T-helper 17 cell (primary cell): ENCODE measurements around the gene RPS14. TPM values are rescaled to one million over a fixed set of nuclear protein-coding genes. Genes with fewer than 3 reads are reported as not detected.
A peak's percentile ranks its signal among the peaks of the same experiment; 100 is the strongest.

ENCODE experiments used
- ATAC-seq: fragments of 150-1000 bp; cut with Tn5 transposase; 2 replicates; pipeline ENCODE4 v1.10.0; 2021; ENCODE audit warnings: mild to moderate bottlenecking, moderate library complexity
- DNase-seq, 3 donors: peaks; one replicate each; pipeline versions ENCODE4 v3.0.0 to v3.0.0-alpha.2; 2020 to 2021
- H3K9me3 ChIP-seq: one replicate; pipeline ENCODE4 v1.7.0; 2013; ENCODE audit warnings: low read length, mild to moderate bottlenecking; ENCODE audit not compliant: control insufficient read depth, poor library complexity, severe bottlenecking
- H3K27ac Mint-ChIP-seq: one replicate; pipeline ENCODE4 v1.8.0; 2022; ENCODE audit warnings: mild to moderate bottlenecking, moderate library complexity, mixed read lengths
- H3K27me3 Mint-ChIP-seq: one replicate; pipeline ENCODE4 v1.8.0; 2022; ENCODE audit warnings: mixed read lengths
- H3K36me3 Mint-ChIP-seq: one replicate; pipeline ENCODE4 v1.8.0; 2022; ENCODE audit warnings: low read depth, mixed read lengths
- H3K4me1 Mint-ChIP-seq: one replicate; pipeline ENCODE4 v1.8.0; 2022; ENCODE audit warnings: mild to moderate bottlenecking, mixed read lengths
- H3K4me3 Mint-ChIP-seq: one replicate; pipeline ENCODE4 v1.8.0; 2022; ENCODE audit warnings: mild to moderate bottlenecking, moderate library complexity, mixed read lengths
- total RNA-seq, 4 donors: library from RNA in 2 of 4; stranded (reverse) in 2 of 4; gene quantifications; one replicate each; pipeline ENCODE4 v1.2.3 and lab custom pipeline; 2022 to 2026

The RPS14 gene
- total RNA-seq, 2 donors from 2014 or later = 3,455 to 4,953 TPM

- Mint-ChIP-seq H3K36me3 (peaks cover 12% of the 10 kb centered on the region), H3K27ac (peak overlapping the region; percentile 98), H3K4me1 (peaks cover 19% of the 10 kb centered on the region), H3K4me3 (peak overlapping the region; percentile 97), H3K27me3 (no peaks in the 10 kb centered on the region)
- no peaks in the 10 kb centered on the region for H3K9me3 ChIP-seq
- no peak for DNase-seq
- ATAC-seq = no peak
Observed at GRCh38 chr5:150448334-150448733, 1.2 kb downstream of the RPS14 start.

GRCh38 chr5:150447188-150447587, 2.4 kb downstream of the RPS14 start:
- DNase-seq (no peak), ATAC-seq (no peak)
- Mint-ChIP-seq H3K27me3 (no peaks in the 10 kb centered on the region), H3K27ac (peak overlapping the region; percentile 98), H3K36me3 (peaks cover 14% of the 10 kb centered on the region), H3K4me1 (peaks cover 19% of the 10 kb centered on the region), H3K4me3 (peak overlapping the region; percentile 97)
- H3K9me3 ChIP-seq = no peaks in the 10 kb centered on the region

GRCh38 chr5:150446583-150446982, 3.0 kb downstream of the RPS14 start:
- no peak for ATAC-seq
- Mint-ChIP-seq H3K4me1 (peaks cover 19% of the 10 kb centered on the region), H3K36me3 (peaks cover 14% of the 10 kb centered on the region), H3K27me3 (no peaks in the 10 kb centered on the region), H3K27ac (peak overlapping the region; percentile 98), H3K4me3 (peak overlapping the region; percentile 58)
- H3K9me3 ChIP-seq = no peaks in the 10 kb centered on the region
- DNase-seq = no peak

DNA sequence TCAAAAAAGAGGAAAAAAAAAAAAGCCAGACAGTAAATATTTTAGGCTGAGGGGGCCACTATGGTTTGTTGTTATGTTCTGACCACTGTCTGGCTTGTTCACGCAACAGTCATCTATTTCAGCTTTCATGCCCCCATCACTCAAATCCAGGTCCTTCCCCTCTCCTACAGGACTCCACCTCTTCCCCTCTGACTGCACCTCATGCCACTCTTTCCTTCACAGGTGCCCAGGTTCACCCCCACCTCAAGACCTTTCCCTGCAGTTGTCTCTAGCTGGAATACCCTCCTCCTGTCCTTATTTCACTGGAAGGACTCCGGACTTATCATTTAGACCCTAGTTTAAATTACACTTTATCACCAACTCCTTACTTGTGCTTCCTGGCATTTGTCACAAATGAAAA, 3.5 kb downstream of the RPS14 start:
- Mint-ChIP-seq H3K27me3 (no peaks in the 10 kb centered on the region), H3K36me3 (peaks cover 14% of the 10 kb centered on the region), H3K27ac (peak overlapping the region; percentile 98), H3K4me3 (peak overlapping the region; percentile 58), H3K4me1 (peaks cover 21% of the 10 kb centered on the region)
- H3K9me3 ChIP-seq = no peaks in the 10 kb centered on the region
- ATAC-seq = no peak
- DNase-seq = no peak

DNA sequence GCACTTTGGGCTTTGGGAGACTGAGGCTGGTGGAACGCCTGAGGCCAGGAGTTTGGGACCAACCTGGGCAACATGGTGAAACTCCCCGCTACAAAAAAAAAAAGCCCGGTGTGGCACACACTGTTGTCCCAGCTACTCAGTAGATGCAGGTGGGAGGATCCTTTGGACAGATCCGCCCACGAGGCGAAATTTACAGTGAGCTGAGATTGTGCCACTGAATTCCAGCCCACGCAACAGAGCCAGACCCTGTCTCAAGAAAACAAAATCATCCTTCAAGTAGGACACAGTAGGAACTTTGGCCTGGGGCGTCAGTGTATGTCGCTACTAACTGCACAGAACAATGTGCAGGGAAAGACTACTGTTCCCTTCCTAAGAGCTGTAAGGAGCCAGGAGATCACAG, 4.8 kb downstream of the RPS14 start:
- Mint-ChIP-seq H3K4me1 (peaks cover 25% of the 10 kb centered on the region), H3K27ac (no peak overlapping the region), H3K4me3 (no peak overlapping the region), H3K27me3 (no peaks in the 10 kb centered on the region), H3K36me3 (peaks cover 14% of the 10 kb centered on the region)
- DNase-seq = no peak
- H3K9me3 ChIP-seq = no peaks in the 10 kb centered on the region
- no peak for ATAC-seq

GRCh38 chr5:150443242-150444075, 6.1 kb downstream of the RPS14 start:
- Mint-ChIP-seq H3K4me3 (peak overlapping the region; percentile 21), H3K36me3 (peaks cover 14% of the 10 kb centered on the region), H3K4me1 (peaks cover 24% of the 10 kb centered on the region), H3K27me3 (no peaks in the 10 kb centered on the region), H3K27ac (peak overlapping the region; percentile 75)
- DNase-seq = no peak
- ATAC-seq = no peak
- no peaks in the 10 kb centered on the region for H3K9me3 ChIP-seq

- Mint-ChIP-seq H3K4me3 (no peak overlapping the region), H3K36me3 (peaks cover 11% of the 10 kb centered on the region), H3K27me3 (no peaks in the 10 kb centered on the region), H3K4me1 (peaks cover 16% of the 10 kb centered on the region), H3K27ac (no peak overlapping the region)
- DNase-seq (no peak), ATAC-seq (no peak)
- no peaks in the 10 kb centered on the region for H3K9me3 ChIP-seq
Observed at GRCh38 chr5:150442699-150443080, 6.8 kb downstream of the RPS14 start.

DNA sequence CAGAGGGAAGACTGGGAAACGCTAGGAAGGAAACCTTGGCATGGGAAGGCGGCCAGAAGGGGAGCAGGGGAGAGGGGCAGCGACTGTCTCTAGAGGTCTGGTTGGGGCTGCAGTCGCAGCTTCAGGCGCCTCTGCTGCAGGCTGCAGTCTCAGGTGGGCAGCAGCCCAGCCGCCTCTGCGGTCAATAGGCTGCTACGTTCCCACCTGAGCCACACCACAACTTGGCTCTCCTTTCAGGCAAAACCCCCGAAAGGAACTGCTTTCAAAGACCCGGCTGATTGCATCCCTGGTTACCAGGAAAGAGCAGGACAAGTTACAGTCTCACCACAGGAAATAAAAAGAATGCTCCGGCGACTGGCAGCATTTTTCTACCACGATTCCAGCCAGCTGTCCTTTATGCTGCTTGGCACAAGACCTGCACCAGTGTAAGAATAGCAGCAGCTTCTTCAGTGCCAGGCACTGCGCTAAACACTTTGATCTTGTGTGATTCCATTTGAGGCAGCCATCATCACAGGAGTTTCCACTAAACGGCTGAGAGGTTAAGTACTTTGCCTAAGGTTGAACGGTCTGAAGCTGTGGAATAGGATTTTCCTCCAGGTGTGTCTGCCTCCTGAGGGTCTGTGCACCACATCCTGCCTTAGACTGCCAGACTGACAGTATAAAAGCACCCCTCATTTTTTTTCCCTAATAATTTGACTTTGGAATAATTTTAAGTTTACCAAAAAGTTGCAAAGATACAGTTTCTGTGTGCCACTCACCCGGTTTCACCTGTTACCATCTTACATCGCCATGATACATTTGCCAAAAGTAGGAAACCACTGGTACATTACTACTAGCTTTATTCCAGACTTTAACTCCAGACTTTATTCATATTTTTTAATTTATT, 7.5 kb downstream of the RPS14 start:
- ATAC-seq = peak; percentile 17
- peaks cover 9% of the 10 kb centered on the region for H3K36me3 Mint-ChIP-seq

GRCh38 chr5:150440948-150441812, 8.4 kb downstream of the RPS14 start:
- Mint-ChIP-seq H3K4me1 (peaks cover 17% of the 10 kb centered on the region), H3K27ac (peak overlapping the region; percentile 45), H3K27me3 (no peaks in the 10 kb centered on the region), H3K36me3 (peaks cover 7% of the 10 kb centered on the region), H3K4me3 (no peak overlapping the region)
- H3K9me3 ChIP-seq = no peaks in the 10 kb centered on the region
- peak; percentile 12 for ATAC-seq
- DNase-seq = no peak

More for the DNA sequence above, 7.5 kb downstream of the RPS14 start:
- peak overlapping the region; percentile 45 for H3K27ac Mint-ChIP-seq
- H3K9me3 ChIP-seq = no peaks in the 10 kb centered on the region
- H3K27me3 Mint-ChIP-seq = no peaks in the 10 kb centered on the region
- DNase-seq = no peak
- no peak overlapping the region for H3K4me3 Mint-ChIP-seq
- peaks cover 15% of the 10 kb centered on the region for H3K4me1 Mint-ChIP-seq

GRCh38 chr5:150438873-150439546, 10.5 kb downstream of the RPS14 start:
- no peaks in the 10 kb centered on the region for H3K9me3 ChIP-seq
- H3K4me3 Mint-ChIP-seq = no peak overlapping the region
- H3K36me3 Mint-ChIP-seq = peaks cover 5% of the 10 kb centered on the region
- H3K27me3 Mint-ChIP-seq = no peaks in the 10 kb centered on the region
- DNase-seq = no peak
- H3K4me1 Mint-ChIP-seq = peaks cover 20% of the 10 kb centered on the region
- no peak for ATAC-seq
- H3K27ac Mint-ChIP-seq = peak overlapping the region; percentile 49

DNA sequence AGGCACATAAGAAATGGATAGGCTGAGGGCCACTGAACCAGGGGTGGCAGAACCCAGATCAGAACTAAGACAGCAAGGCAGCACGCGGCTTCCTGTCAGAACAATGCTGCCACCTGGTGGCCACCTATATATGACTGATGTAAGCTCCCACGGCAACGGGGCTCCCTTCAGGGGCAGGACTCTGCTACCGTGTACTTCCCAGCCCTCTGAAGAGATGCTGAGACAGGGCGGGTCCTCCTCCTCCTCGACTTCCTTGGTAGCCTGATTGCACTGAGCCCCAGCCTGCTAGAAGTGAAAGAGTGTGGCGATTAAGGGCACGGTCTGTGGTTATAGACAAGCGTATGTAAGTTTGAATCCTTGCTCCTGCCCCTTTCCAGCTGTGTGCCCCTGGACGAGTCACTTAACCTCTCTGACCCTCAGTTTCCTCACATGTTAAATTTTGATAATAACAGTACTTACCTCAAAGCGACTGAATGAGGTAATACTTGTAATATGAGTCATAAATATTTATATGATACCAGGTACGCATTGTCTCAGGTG, 13.3 kb downstream of the RPS14 start:
- H3K9me3 ChIP-seq = no peaks in the 10 kb centered on the region
- DNase-seq (peak; percentile 78 to 91 (median 79)), ATAC-seq (peak; percentile 99)
- Mint-ChIP-seq H3K4me3 (peak overlapping the region; percentile 79), H3K4me1 (peaks cover 19% of the 10 kb centered on the region), H3K36me3 (no peaks in the 10 kb centered on the region), H3K27me3 (no peaks in the 10 kb centered on the region), H3K27ac (peak overlapping the region; percentile 89)

DNA sequence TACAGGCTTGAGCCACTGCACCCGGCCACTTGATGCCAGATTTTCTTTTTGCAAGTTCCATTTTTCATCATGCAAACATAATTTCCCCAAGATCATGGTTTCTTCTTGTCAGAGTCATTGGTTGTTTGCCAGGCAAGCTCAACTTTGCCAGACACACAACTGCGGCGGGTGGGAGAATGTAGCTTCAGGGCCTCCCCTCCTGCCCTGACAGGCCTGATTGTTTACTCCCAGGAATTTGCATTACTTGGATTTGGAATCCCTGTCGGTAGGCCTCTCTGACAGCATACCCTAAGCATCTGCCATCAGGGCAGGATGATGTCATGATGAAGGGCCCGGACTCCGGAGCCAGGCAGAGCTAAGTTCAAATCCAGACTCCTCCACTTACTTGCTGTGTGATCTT, 15.1 kb downstream of the RPS14 start:
- no peaks in the 10 kb centered on the region for H3K9me3 ChIP-seq
- Mint-ChIP-seq H3K4me3 (no peak overlapping the region), H3K4me1 (peaks cover 15% of the 10 kb centered on the region), H3K36me3 (peaks cover 1% of the 10 kb centered on the region), H3K27me3 (peaks cover 2% of the 10 kb centered on the region), H3K27ac (no peak overlapping the region)
- ATAC-seq (no peak), DNase-seq (no peak)
